IPS DF 19.7 (cell line): ENCODE measurements around the gene RCC1.
"Not testable (repeated sequence)": the region's sequence is repeated elsewhere in the genome, so short reads cannot be mapped to it uniquely, and the experiment has no call there.

Experiments used
- DNase-seq: peaks from one replicate; pipeline ENCODE4 v3.0.0-alpha.2; 2013; ENCODE audit warnings: low read depth, low spot score

Gene RCC1

DNA sequence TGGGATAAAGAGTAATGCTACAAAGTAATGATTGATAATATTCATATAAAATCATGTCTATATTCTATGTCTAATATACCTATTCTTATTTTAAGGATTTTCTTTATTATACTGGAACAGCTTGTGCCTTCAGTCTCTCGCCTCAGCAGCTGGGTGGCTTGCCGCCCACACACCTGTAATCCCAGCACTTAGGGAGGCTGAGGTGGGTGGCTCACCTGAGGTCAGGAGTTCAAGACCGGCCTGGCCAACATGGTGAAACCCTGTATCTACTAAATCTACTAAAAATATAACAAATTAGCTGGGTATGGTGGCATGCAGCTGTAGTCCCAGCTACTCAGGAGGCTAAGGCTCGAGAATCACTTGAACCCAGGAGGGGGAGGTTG is 39.4 kb downstream of the RCC1 start:
- no peak for DNase-seq

DNA sequence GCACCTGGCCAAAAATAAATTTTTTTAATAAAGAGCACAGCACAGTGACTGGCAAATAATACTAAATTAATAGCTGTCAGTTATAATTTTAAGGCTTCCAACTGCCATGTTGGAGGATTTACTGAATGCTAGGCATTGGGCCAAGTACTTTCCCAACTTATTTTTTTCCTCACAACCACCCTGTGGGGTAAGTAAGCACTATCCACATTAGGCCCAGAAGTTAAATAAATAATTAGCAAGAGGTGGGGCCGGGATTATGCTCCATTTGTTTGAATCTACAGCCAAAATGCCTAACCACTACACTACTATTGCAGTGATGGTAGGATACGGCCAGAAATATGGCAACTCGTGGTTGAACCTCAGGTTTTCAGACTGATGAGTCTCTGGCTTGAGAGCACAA is 42.5 kb downstream of the RCC1 start:
- DNase-seq, result no peak

DNA sequence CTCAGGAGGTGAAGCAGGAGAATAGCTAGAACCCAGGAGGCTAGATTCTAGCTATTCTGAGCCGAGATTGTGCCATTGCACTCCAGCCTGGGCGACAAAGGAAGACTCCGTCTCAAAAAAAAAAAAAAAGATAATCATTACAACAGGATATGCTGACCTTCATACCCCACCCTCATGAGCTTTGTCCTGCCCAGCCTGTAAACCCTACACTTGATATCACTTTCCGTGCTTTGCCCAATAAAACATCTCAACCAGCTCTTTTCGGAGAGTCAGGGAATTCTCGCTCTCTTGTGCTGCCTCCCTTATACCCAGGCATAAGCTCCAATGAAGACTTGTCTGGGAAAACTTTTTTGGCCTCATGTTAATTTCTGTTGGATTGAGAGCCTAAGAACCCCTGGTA is 45.5 kb downstream of the RCC1 start:
- no peak for DNase-seq

DNA sequence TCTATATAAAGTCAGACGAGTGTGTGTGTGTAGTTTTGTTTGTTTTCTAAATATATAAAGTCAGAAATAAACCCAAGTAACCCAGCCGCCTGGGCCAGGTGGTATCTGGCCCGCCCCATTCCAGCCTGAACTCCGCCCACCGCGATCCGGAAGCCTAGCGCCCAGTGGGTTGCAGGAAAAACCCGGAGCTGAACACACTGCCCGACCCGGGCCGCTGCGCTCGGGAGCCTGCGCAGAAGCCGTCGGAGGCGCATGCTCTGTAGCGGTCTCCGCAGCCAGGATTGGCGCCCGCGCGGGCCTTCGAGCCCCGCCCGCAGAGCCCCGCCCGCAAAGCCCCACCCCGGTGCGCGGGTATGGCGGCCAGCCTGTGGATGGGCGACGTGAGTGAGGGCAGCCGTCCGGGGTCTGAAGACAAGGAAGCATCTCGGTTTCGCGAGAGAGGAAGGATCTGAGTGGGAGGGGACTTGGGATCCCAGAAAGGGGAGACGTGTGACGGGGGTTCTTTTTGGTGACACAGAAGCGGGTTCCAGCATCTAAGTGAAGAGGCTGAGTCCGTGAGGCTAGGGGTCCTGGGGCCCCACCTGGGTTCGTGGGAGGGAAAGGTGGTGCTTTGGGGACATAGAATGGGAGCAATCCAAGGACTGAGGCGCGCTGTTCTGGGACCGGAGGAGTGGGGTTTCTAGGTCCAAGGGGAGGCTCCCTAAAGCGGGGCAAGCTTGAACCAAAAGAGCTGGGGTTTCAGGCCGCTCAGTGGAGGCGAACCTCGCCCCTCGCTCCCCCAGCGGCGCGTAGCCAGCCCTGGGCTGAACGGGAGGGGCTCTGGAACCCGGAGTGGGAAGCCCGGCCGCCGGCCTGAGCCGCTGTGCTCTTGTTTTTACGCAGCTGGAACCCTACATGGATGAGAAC is 47.2 kb downstream of the RCC1 start, which contains the start of gene TRNAU1AP:
Gene TRNAU1AP, plus strand, starts transcription at position 328 of the 906 bp plus-strand sequence. Its CDS starts 26 bp downstream, at position 354.
- DNase-seq, result peak; percentile 60

DNA sequence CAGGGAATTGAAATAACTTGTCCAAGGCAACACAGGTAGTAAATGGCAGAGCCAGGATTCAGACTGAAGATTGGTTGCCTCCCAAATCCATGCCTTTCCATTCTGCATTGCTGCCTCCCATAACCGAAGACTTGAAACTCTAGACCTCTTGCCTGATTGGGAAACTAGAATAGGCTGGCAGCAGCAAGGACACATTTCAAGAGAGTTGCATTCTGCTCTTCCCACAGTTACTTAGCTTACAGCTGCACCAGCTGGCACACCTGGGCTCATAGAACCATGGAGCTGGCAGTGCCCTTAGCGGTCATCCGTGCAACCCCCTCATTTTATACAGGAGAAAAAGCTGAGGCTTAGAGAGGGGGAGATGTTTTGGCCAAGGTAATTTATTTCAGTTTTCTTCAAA is 55.0 kb downstream of the RCC1 start:
- DNase-seq, result no peak

DNA sequence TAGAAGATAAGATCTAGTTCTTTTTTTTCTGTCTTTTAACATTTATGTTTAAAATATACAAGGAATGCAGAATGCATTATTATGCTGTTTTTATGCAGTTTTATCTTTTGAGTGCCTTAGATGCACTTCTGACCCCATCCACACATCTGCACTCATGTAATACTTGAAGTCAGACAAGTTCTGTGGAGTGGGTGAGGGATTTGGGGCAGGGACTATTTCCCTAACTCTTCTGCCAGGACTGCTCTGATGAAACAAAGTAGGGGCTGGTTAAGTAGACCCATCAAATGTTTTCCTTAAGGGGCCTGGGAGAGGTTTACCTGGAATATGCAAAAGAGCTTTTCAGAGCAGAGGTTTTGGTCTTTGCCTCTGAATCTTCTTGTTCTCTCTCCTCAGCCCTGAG is 58.5 kb downstream of the RCC1 start:
- DNase-seq, result no peak

DNA sequence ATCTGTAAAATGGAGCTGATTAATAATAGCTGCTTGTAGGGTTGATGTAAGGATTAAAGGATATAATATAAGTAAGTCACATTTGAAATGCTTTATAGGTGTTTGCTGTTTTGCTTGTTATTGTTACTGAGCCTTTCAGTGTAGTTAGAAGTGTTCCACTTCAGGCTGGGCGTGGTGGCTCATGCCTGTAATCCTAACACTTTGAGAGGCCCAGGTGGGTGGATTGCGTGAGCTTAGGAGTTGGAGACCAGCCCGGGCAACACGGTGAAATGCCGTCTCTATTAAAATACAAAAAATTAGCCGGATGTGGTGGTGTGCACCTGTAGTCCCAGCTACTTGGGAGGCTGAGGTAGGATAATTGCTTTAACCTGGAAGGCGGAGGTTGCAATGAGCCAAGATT is 59.2 kb downstream of the RCC1 start:
- no peak for DNase-seq

DNA sequence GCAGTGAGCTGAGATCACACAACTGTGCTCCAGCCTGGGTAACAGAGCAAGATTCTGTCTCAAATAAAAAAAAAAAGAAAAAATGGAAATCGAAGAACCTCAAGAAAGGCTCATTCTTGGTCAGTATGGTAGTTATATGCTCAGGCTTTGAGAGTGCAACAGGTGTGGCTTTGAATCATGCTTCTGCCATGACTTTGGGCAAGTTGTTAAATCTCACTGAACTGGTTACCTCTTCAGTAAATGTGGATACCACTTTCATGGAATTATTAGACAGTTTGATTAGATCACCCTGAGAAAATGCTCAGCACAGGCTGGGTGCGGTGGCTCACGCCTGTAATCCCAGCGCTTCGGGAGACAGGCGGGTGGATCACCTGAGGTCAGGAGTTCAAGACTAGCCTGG is 59.9 kb downstream of the RCC1 start:
- DNase-seq, result no peak

DNA sequence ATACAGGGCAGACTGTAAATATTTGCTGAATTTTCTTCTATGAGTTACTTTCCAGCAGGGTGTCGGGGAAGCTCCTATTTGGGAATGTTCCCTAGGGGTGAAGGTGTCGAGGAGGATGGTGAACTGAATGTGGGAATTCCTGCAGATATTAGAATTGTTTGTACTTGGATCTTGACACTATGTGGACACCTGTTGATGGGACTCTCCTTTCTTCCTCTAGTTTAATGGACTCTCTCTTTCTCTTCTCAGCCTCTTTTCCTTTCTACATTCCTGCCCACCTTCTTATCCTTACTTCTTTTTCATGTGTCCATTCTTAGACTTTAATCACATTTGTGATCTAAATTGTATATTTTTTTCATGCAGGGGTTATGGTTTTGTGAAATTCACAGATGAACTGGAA is 61.1 kb downstream of the RCC1 start:
- no peak for DNase-seq

DNA sequence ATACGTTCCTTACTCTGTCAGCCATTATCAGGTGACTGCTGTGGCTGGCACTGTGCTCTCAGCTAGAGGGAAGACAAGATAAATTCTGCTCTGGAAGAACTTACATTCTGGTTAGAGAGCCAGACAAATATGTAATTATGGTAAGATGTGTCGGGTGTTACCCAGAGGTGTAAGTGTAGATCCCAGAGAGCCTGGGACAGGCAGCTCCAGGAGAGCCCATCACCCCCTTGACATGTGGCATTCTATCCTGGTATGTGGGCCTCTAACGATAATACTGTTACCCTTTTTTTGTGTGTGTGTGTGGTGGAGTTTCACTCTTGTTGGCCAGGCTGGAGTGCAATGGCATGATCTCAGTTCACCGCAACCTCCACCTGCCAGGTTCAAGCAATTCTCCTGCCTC is 66.1 kb downstream of the RCC1 start:
- no peak for DNase-seq

DNA sequence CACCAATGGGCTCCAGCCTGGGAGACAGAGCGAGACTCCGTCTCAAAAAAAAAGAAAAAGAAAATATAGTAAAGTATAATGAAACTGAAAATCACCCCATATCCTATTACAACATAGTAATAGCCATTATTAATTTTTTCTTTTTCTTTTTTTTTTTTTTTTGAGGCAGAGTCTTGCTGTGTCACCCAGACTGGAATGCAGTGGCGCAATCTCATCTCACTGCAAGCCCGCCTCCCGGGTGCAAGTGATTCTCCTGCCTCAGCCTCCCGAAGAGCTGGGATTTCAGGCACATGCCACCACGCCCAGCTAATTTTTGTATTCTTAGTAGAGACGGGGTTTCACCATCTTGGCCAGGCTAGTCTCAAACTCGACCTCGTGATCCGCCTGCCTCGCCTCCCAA is 67.0 kb downstream of the RCC1 start:
- DNase-seq, result not testable (repeated sequence)

DNA sequence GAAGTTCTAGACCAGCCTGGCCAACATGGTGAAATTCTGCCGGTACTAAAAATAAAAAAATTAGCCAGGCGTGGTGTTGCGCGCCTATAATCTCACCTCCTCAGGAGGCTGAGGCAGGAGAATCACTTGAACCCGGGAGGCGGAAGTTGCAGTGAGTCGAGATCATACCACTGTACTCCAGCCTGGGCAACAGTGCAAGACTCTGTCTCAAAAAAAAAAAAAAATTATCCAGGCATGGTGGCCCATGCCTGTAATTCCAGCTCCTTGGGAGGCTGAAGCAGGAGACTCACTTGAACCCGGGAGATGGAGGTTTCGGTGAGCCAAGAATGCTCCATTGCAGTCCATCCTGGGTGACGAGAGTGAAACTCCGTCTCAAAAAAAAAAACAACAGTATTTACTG is 67.7 kb downstream of the RCC1 start:
- DNase-seq, result no peak

DNA sequence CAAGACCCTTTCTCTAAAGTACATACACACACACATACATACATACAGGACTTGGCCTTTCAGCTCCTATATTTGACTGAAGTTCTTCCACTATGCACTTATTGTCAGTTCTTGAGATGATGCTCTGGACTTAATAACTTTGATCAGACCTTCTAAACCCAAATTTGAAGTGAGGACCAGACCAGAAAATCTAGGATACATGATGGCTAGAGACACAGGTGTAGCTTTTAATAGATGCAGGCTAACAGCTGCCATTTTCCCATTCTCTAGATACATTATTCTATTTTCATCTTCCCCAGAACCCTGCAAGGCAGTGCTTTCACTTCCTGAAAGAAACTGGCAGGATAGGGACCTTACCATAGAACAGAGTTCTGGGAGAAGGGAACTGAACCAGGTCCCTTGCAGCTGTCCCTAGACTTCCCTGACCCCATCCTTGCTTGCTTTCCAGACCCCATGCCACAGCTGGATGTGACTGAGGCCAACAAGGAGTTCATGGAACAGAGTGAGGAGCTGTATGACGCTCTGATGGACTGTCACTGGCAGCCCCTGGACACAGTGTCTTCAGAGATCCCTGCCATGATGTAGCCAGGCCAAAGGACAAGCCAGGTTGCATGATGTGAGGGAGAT is 71.3 kb downstream of the RCC1 start:
- no peak for DNase-seq

DNA sequence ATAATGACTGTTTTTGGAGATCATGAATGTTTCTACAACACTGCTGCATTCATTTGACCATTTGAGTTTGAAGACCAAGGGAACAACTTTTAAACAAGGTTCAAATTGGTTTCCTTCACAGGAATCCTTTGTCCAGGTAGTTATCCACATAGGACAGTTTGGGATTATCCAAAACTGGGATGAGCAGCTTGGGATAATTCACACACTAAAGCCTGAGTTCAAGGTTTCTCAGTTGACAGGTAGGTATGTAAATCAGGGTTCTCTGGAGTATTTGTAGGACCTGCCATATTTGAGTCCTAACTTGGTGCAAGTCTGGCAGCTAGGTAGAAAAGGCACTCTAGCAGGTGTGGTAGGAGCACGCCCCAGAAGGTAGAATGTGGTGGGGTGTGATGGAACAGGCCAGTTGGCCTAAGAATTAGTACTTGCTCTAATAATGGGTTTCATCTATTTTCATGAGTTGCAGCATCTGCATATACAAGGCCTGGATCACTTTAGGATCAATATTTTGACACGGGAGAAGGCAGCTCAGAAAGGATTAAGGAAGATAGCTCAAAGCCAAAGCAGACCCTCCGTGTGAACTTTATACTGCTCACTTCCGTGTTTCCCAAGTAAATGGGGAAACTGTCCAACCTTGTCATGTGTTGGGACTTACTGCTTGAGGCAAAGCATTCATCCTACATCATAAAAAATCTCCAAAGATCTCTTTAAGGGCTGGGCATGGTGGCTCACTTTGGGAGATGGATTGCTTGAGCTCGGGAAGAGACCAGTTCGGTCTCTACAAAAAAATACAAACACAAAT is 72.1 kb downstream of the RCC1 start:
- no peak for DNase-seq

DNA sequence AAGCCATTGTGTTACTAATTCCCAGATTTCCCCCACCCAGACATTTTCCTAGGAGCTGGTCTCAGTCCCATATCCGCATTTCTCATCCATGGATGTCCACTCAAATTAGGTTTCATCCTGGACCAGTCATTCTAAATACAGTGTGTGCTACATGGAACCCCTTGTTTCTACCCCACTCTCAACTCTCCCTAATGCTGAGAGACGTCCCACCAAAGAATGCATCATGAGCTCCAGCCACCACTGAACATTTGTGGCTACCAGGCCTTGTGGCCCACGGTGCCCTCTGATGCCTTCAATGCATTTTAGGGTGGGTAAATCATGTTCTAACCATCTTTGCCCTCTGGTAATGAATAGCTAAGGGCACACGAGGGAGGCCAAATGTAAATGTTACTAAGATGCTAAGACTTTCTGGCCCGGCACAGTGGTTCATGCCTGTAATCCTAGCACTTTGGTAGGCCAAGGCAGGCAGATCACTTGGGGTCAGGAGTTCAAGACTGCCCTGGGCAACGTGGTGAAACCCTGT is 72.9 kb downstream of the RCC1 start:
- no peak for DNase-seq

DNA sequence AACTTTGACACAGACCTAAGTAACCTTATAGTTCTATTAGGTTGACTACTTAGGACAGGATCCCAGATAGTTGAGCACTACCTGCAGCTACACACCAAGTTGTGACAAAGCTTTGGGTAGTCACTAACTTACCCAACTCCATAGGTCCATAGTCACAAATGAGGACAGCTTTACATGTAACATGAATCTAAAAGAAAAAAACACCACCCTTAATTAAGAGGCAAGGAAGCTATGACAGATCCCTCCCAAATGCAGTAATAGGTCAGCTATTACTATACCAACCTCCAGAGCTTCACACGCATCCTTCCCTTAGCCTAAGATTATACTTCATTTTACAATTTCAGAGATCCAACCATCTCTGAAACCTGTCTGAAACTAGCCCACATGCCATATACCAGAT is 73.6 kb downstream of the RCC1 start:
- DNase-seq, result no peak

DNA sequence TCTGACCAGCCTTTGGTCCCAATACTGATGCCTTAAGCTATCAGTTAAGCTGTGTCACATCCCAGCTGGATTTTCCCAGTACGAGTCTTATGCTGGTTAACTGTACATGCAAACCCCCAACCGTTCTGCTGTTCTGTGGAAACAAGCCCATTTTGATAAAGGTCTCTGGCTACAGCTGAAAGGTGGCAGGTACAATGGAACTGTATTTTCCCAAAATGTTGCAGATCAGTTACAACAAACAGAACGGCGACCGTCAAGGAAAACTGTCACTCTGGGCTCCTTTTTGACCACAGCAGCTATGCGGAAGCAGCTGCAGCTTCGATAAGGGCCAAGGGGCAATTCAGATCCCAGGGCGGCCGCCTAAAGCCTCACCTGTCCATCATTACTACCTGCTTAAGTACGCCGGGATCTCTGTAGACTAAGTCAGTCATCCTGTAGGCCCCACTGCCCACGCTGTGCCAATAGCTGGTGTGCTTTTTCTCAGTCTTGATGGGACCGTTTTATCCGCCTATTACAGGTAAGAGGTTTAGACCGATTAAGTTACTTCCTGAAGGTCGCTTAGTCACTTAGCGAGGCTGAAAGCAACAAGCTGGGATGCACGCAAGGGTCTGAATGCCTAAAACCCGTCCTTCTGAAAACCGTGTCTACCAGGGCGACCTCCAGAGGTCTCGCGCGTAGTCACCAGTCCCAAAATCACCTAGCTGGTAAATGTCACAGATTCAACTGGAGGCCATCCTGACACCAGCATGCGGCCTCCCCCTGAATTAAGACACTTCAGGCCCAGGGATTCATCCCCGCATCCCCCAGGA is 75.1 kb downstream of the RCC1 start:
- DNase-seq, result no peak

DNA sequence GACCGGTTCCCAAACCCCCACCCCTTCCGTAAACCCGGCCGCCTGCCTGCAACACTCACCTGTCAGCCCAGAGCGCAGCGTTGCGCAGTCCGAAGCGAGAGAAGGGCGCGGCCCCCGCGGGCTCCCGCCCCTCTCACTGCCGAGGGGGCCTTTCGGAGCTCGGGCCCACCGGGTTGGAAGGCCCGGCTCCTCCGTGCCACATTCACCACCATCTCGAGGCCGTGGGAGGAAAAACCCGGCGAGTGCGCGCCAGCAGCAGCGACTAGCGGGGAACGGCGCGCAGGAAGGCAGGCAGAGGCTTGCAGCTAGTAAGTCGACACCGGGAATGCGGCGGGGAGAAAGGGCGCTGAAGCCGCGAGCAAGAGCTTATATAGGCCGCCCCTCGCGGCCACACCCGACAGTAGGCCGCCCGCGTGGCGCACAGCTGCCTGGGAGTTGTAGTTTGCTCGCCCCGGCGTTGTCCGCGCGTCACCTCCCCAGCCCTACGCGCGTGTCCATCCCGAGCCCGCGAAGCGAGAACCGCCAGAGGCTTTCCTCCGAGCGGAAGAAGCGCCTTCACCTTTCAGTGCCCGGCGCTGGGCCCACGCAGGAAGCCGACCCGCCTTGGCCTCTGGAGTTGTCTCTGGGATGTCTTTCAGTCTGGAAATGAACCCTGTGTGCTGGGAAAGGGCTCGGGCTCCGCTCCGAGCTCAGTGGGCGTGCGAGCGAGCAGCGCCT is 75.8 kb downstream of the RCC1 start:
- DNase-seq, result no peak

DNA sequence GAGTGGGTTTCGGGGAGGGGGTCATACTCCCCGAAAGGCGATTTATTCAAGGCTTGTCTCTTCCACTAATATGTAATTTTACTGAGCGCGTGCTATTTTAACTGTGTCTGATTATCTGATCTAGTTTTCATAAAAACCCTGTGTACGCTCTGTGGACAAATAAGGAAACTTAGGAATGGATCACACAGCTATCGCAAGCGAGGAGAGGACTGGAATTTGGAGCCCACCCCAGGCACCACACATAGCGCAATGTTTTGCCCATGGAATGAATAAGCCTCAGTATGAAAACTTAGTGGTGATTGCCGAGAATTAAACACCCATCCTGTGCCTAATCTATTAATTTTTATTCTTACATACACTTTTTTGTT is 76.4 kb downstream of the RCC1 start:
- no peak for DNase-seq

DNA sequence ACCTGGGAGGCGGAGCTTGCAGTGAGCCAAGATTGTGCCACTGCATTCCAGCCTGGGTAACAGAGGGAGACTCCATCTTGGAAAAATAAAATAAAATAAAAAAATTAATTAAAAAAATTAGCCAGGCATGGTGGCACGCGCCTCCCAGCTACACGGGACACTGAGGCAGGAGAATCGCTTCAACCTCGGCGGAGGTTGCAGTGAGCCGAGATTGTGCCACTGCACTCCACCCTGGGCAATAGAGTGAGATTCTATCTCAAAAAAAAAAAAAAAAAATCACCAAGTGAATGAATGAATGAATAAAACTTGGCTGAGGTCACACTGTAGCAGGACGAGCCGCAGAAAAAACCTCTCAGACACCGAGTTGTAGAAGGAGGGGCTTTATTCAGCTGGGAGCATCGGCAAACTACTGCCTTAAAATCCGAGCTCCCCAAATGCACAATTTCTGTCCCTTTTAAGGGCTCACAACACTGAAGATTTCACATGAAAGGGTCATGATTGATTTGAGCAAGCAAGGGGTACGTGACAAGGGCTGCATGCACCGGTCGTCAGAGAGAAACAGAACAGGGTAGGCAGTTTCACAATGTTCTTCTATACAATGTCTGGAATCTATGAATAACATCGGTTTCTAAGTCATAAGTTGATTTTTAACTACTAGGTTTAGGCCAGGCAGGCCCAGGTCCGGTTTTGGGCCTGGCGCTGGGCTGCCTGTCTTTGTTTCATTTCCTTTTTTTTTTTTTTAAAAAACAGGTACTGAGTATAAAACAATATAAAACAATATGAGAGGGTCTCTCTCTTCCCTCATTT is 80.9 kb downstream of the RCC1 start:
- DNase-seq, result not testable (repeated sequence)
